Measurements from ENCODE around the gene ZNRF2. TPM values are rescaled to one million over a fixed set of nuclear protein-coding genes. Genes with fewer than 3 reads are reported as not detected.

ZNRF2 gene
- total RNA-seq, 4 donors from 2014 or later = 9.6 to 19.3 (median 17.4) TPM

DNA sequence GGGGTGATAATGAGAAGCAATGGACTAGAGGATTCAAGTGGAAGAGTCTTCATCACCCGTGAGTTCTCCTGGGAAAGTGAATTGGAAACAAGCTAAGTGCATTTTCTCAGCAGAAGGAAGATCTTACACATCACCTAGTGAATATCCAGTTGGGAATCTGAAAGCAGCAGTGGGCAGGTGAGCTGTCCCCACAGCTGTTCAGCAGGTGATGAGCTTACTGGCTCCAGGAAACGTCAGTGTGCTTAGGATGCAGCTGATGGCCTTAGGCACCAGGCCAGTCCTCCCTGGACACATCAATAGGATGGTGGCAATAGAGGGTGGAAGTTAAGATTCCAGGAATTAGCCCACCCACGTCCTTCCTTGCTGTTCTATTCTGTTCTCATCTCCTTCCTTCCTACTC lies 127.5 kb downstream of the ZNRF2 start:
- peaks cover 0 to 3% of the 10 kb centered on the region in 2 donors for H3K4me1 ChIP-seq
- TF ChIP-seq, protein P1, sequence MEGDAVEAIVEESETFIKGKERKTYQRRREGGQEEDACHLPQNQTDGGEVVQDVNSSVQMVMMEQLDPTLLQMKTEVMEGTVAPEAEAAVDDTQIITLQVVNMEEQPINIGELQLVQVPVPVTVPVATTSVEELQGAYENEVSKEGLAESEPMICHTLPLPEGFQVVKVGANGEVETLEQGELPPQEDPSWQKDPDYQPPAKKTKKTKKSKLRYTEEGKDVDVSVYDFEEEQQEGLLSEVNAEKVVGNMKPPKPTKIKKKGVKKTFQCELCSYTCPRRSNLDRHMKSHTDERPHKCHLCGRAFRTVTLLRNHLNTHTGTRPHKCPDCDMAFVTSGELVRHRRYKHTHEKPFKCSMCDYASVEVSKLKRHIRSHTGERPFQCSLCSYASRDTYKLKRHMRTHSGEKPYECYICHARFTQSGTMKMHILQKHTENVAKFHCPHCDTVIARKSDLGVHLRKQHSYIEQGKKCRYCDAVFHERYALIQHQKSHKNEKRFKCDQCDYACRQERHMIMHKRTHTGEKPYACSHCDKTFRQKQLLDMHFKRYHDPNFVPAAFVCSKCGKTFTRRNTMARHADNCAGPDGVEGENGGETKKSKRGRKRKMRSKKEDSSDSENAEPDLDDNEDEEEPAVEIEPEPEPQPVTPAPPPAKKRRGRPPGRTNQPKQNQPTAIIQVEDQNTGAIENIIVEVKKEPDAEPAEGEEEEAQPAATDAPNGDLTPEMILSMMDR (IDR thresholded peaks at IDR 0.05 in 4 of 5, conservative IDR thresholded peaks at IDR 0.05 in 1 of 5) = no peak
- TF ChIP-seq POLR2A (IDR thresholded peaks at IDR 0.05) = no peak
- H3K9me3 ChIP-seq = no peaks in the 10 kb centered on the region
- H3K36me3 ChIP-seq = no peaks in the 10 kb centered on the region
- no peaks in the 10 kb centered on the region for H3K27me3 ChIP-seq
- H3K27ac ChIP-seq = no peak overlapping the region
- intact Hi-C loops (cut with DNase I; ENCODE audit: low total_unique reads) = loop anchor here (2.0 kb wide), 1 partner anchor 247 kb away; no protein-coding TSS in a partner anchor
- DNase-seq (no peak), ATAC-seq (no peak)
- no peak overlapping the region for H3K4me3 ChIP-seq
- in situ Hi-C loops (cut with MboI; ENCODE audit: low sequenced_read_pairs in 4 of 4) = loop anchor here (5.0 kb wide), 3 partner anchors 135 to 250 kb away; no protein-coding TSS in a partner anchor

DNA sequence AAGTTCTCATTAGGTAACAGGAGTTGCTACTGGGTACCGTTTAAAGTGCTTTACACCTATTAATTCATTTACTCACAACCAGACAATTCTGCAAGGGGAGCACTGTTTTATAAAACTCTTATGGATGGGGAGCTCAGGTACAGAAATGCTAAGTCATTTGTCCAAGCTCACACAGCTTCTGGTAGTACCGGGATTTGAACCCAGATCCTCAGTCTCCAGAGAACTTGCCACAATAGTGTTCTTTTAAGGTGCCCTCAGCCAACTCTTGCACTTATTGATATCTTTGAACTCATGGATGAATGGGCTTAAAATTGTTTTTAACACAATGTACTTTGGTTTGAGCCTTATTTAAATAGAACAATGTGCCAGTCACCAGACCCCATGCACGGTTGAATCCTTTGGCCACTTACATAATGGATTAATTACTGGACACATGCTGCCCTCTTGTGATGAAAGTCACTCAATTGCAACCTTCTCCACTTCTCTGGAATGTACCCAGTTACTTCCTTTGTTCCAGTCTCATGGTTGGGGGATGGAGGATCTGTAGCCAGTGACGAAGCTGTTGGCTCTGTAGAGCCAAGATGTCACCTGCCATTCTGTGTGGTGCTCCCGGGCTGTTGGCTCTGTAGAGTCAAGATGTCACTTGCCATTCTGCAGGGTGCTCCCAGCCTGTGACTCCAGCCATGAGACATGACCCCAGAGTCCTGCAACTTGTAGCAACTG lies 128.5 kb downstream of the ZNRF2 start:
- ATAC-seq (peak; percentile 94 to 97), DNase-seq (peak in 1 of 2 donors; percentile 47)
- TF ChIP-seq, protein P1 (IDR thresholded peaks at IDR 0.05 in 4 of 5, conservative IDR thresholded peaks at IDR 0.05 in 1 of 5) = peak; percentile 48 to 74 (median 62)
- no peak for TF ChIP-seq POLR2A (IDR thresholded peaks at IDR 0.05)
- Histone ChIP-seq H3K9me3 (no peaks in the 10 kb centered on the region), H3K27ac (no peak overlapping the region), H3K36me3 (no peaks in the 10 kb centered on the region), H3K27me3 (no peaks in the 10 kb centered on the region), H3K4me1 (peaks cover 0 to 3% of the 10 kb centered on the region in 2 donors), H3K4me3 (no peak overlapping the region)
- in situ Hi-C loops (cut with MboI; ENCODE audit: low sequenced_read_pairs in 4 of 4) = loop anchor here (5.0 kb wide), 3 partner anchors 136 to 251 kb away; no protein-coding TSS in a partner anchor
- intact Hi-C loops (cut with DNase I; ENCODE audit: low total_unique reads) = loop anchor here (1.0 to 2.0 kb wide), 2 partner anchors 137 to 248 kb away; no protein-coding TSS in a partner anchor

DNA sequence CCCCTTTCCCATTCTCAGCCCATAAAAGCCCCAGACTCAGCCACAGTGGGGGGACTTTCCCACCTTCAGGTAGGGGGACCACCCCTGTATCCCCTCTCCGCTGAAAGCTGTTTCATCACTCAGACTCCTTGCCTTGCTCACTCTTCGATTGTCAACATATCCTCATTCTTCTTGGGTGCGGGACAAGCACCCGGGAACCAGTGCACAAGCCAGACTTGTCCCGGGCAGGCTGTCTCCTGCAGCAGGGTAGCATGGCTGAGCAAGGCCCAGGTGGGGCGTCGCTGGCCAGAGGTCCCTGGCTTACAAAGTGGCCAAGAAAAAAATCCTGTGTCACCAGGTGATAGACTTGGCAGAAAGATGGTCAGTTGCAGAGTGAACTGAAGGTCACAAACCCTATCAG lies 129.5 kb downstream of the ZNRF2 start:
- ATAC-seq = no peak
- in situ Hi-C loops (cut with MboI; ENCODE audit: low sequenced_read_pairs in 4 of 4) = loop anchor here (5.0 kb wide), 3 partner anchors 137 to 252 kb away; no protein-coding TSS in a partner anchor
- H3K27me3 ChIP-seq = no peaks in the 10 kb centered on the region

More for the DNA sequence above, 129.5 kb downstream of the ZNRF2 start:
- peaks cover 0 to 3% of the 10 kb centered on the region in 2 donors for H3K4me1 ChIP-seq
- no peak overlapping the region for H3K27ac ChIP-seq
- H3K9me3 ChIP-seq = no peaks in the 10 kb centered on the region
- intact Hi-C loops (cut with DNase I; ENCODE audit: low total_unique reads) = loop anchor here (1.0 to 2.0 kb wide), 2 partner anchors 138 to 249 kb away; no protein-coding TSS in a partner anchor
- no peak for DNase-seq
- H3K36me3 ChIP-seq = no peaks in the 10 kb centered on the region
- TF ChIP-seq, protein P1 (IDR thresholded peaks at IDR 0.05 in 4 of 5, conservative IDR thresholded peaks at IDR 0.05 in 1 of 5) = no peak
- no peak for TF ChIP-seq POLR2A (IDR thresholded peaks at IDR 0.05)
- no peak overlapping the region for H3K4me3 ChIP-seq

MicroRNA genes within 50 kb of the gene (microRNA counts, 767-probe panel; counts per million panel counts)
- microRNA hsa-miR-550a-5p (356 to 448 counts per million in 2 donors), microRNA hsa-miR-550b-3p (356 to 448 counts per million in 2 donors)

Small RNAs within 50 kb of the gene (microRNA-seq; reads per million reads assigned to microRNA genes)
- gene MIR550A1 (ENCODE audit: borderline replicate concordance in 2 of 2) (0 reads per million in 2 donors), gene MIR550B1 (ENCODE audit: borderline replicate concordance in 2 of 2) (0 reads per million in 2 donors)

Other genes with a start within 250 kb of the ZNRF2 start
- gene MTURN, start 149.6 kb upstream of the ZNRF2 start, total RNA-seq = 10 to 100 TPM; 32.9 to 81.9 (median 44.7) TPM
- gene NOD1, start 194.2 kb downstream of the ZNRF2 start, total RNA-seq = 1 to 10 TPM; 2.3 to 4.6 (median 3.6) TPM
- 10 to 100 TPM in 3 of 4 donors, 1 to 10 TPM in 1; 7.4 to 20.0 (median 12.8) TPM for gene GGCT, start 220.2 kb downstream of the ZNRF2 start, total RNA-seq

All from gastrocnemius medialis (tissue), 4 donors.